GM12878 (cell line): Measurements from ENCODE around the gene NBPF15. TPM values are rescaled to one million over a fixed set of nuclear protein-coding genes. Genes with fewer than 3 reads are reported as not detected.
"Not testable (repeated sequence)": the region's sequence is repeated elsewhere in the genome, so short reads cannot be mapped to it uniquely, and the experiment has no call there.

Experiments
- ATAC-seq: fragments of 200-7000 bp; cut with Tn5 transposase; 3 replicates; pipeline ENCODE4 v1.9.1; 2020; ENCODE audit warnings: mild to moderate bottlenecking, moderate library complexity
- BruUV-seq: library from RNA; stranded (reverse); fragments of 400-500 nt; replicated peaks from 2 replicates; lab custom pipeline; 2021; lab: Mats Ljungman, UMichigan
- CTCF ChIA-PET: fragments of 300-600 bp; sonication (Branson Sonifier 250); formaldehyde crosslinking; extraction: SDS; loops from one replicate; lab custom pipeline; 2021; ENCODE audit warnings: inconsistent platforms; lab: Yijun Ruan, JAX
- POLR2A ChIA-PET: fragments of 350-600 bp; formaldehyde crosslinking; extraction: SDS; loops from one replicate; lab custom pipeline; 2021; ENCODE audit warnings: inconsistent platforms; lab: Charles Lee
- RAD21 ChIA-PET: fragments of 300-600 bp; sonication (Branson Sonifier 250); formaldehyde crosslinking; loops from one replicate; lab custom pipeline; 2023; ENCODE audit warnings: antibody characterized with exemption; ENCODE audit not compliant: unreplicated experiment; lab: Charles Lee
- SMC1A ChIA-PET: fragments of 300-600 bp; sonication (Branson Sonifier 250); formaldehyde crosslinking; loops from one replicate; lab custom pipeline; 2023; ENCODE audit not compliant: unreplicated experiment, uncharacterized antibody; lab: Charles Lee
- DNase-seq: peaks from one replicate; pipeline ENCODE4 v3.0.0-alpha.2; 2011; ENCODE audit warnings: low read depth, low spot score
- FAIRE-seq: peaks from 3 replicates; lab custom pipeline; 2011; peaks lifted over from hg19 to GRCh38; lab: Jason Lieb, UNC
- H2AFZ ChIP-seq: 2 replicates; pipeline ENCODE4 v1.6.0; 2011; ENCODE audit warnings: low read depth, low read length, control low read depth; ENCODE audit not compliant: control insufficient read depth
- H3K27ac ChIP-seq: 2 replicates; pipeline ENCODE4 v1.5.1; 2011; ENCODE audit warnings: control low read depth; ENCODE audit not compliant: control insufficient read depth, insufficient read depth
- H3K27me3 ChIP-seq, 2 experiments: replicated peaks in 1 of 2; 2 replicates each; pipeline versions ENCODE4 v1.6.0 to v1.6.1; 2011; ENCODE audit warnings: low read length in 1 of 2; ENCODE audit not compliant: control insufficient read depth in 2 of 2, insufficient read depth in 2 of 2
- H3K36me3 ChIP-seq, 2 experiments: 2 replicates each; pipeline ENCODE4 v1.5.1; 2011; ENCODE audit warnings: low read length in 1 of 2; ENCODE audit not compliant: control insufficient read depth in 2 of 2, insufficient read depth in 2 of 2
- H3K4me1 ChIP-seq: 2 replicates; pipeline ENCODE4 v1.6.1; 2011; ENCODE audit warnings: mild to moderate bottlenecking, low read length, moderate library complexity, mixed read lengths; ENCODE audit not compliant: control insufficient read depth, insufficient read depth
- H3K4me2 ChIP-seq: 2 replicates; pipeline ENCODE4 v1.6.0; 2011; ENCODE audit warnings: control low read depth; ENCODE audit not compliant: control insufficient read depth, insufficient read depth
- H3K4me3 ChIP-seq: fragments of 200-600 bp; sonication (generic); 2 replicates; pipeline ENCODE4 v1.5.1; 2016
- H3K79me2 ChIP-seq: 2 replicates; pipeline ENCODE4 v1.6.0; 2011; ENCODE audit warnings: low read length; ENCODE audit not compliant: control insufficient read depth, insufficient read depth
- H3K9ac ChIP-seq: 2 replicates; pipeline ENCODE4 v1.8.0; 2011; ENCODE audit warnings: low read length, control low read depth, mixed read lengths; ENCODE audit not compliant: control insufficient read depth, insufficient read depth
- H3K9me3 ChIP-seq: replicated peaks from 3 replicates; pipeline ENCODE4 v1.5.1; 2011; ENCODE audit warnings: mild to moderate bottlenecking, low read length; ENCODE audit not compliant: control insufficient read depth, insufficient read depth
- H4K20me1 ChIP-seq: 2 replicates; pipeline ENCODE4 v1.6.0; 2011; ENCODE audit not compliant: control insufficient read depth, insufficient read depth
- CBFB ChIP-seq: IDR thresholded peaks from 2 replicates; pipeline ENCODE4 v1.6.1; 2016; ENCODE audit warnings: antibody characterized with exemption, low read depth
- CEBPB ChIP-seq, 2 experiments: fragments of 150-350 bp in 1 of 2; IDR thresholded peaks; 2 replicates each; pipeline ENCODE4 v1.6.1; 2012 to 2014; ENCODE audit warnings: low read depth in 2 of 2, low read length in 2 of 2, borderline replicate concordance in 1 of 2, inconsistent platforms in 1 of 2
- CREM ChIP-seq: IDR thresholded peaks from 2 replicates; pipeline ENCODE4 v1.6.1; 2014; ENCODE audit warnings: antibody characterized with exemption, low read depth
- EED ChIP-seq: sonication (generic); IDR thresholded peaks from 2 replicates; pipeline ENCODE4 v1.6.1; 2016; ENCODE audit warnings: antibody characterized with exemption, low read depth
- ESRRA ChIP-seq: IDR thresholded peaks from 2 replicates; pipeline ENCODE4 v1.6.1; 2012; ENCODE audit warnings: mild to moderate bottlenecking, low read length, improper control_type of control experiment
- FOXK2 ChIP-seq: fragments of 450-650 bp; IDR thresholded peaks from 2 replicates; pipeline ENCODE4 v1.6.1; 2017; ENCODE audit warnings: mild to moderate bottlenecking, moderate library complexity
- HDAC6 ChIP-seq: fragments of 200-600 bp; sonication (generic); IDR thresholded peaks from one replicate; pipeline ENCODE4 v1.8.0; 2017; ENCODE audit warnings: antibody characterized with exemption; ENCODE audit not compliant: unreplicated experiment
- IKZF1 ChIP-seq: fragments of 450-650 bp; conservative IDR thresholded peaks from 2 replicates; pipeline ENCODE4 v1.6.1; 2017; ENCODE audit warnings: antibody characterized with exemption, mild to moderate bottlenecking
- KAT2A ChIP-seq: conservative IDR thresholded peaks from 2 replicates; pipeline ENCODE4 v1.6.1; 2011; ENCODE audit warnings: low read depth, low read length; ENCODE audit not compliant: control insufficient read depth
- NBN ChIP-seq: fragments of 450-650 bp; IDR thresholded peaks from 2 replicates; pipeline ENCODE4 v1.6.1; 2016
- PAX8 ChIP-seq: fragments of 450-650 bp; IDR thresholded peaks from 2 replicates; pipeline ENCODE4 v1.6.1; 2017; ENCODE audit warnings: mild to moderate bottlenecking, moderate library complexity
- POU2F2 ChIP-seq: IDR thresholded peaks from 3 replicates; pipeline ENCODE4 v1.6.1; 2011; ENCODE audit warnings: low read depth, mild to moderate bottlenecking, low read length, borderline replicate concordance
- RAD21 ChIP-seq: IDR thresholded peaks from 2 replicates; pipeline ENCODE4 v1.6.1; 2011; ENCODE audit warnings: mild to moderate bottlenecking, low read depth, low read length, moderate library complexity; ENCODE audit not compliant: insufficient read depth
- RAD51 ChIP-seq: fragments of 450-650 bp; IDR thresholded peaks from 2 replicates; pipeline ENCODE4 v1.6.1; 2016; ENCODE audit warnings: moderate library complexity, mild to moderate bottlenecking, inconsistent platforms
- TARDBP ChIP-seq: IDR thresholded peaks from 2 replicates; pipeline ENCODE4 v1.6.1; 2016; ENCODE audit warnings: borderline replicate concordance
- WRNIP1 ChIP-seq: IDR thresholded peaks from 2 replicates; pipeline ENCODE4 v1.6.1; 2011; ENCODE audit warnings: low read depth, low read length, improper control_type of control experiment, borderline replicate concordance
- YY1 ChIP-seq: IDR thresholded peaks from 2 replicates; pipeline ENCODE4 v1.6.1; 2011; ENCODE audit warnings: low read depth, mild to moderate bottlenecking, low read length
- ZNF24 ChIP-seq: fragments of 450-650 bp; IDR thresholded peaks from 2 replicates; pipeline ENCODE4 v1.6.1; 2017; ENCODE audit warnings: antibody characterized with exemption, mild to moderate bottlenecking
- WGBS: methylation state at CpG from one replicate; pipeline ENCODE4 v1.1.6; 2016; ENCODE audit warnings: low lambda C conversion rate; ENCODE audit not compliant: insufficient replicate concordance, insufficient coverage; ENCODE audit errors: missing lambda C conversion rate; 5-methylcytosine and 5-hydroxymethylcytosine counted together
- in situ Hi-C: fragments of 300-500 bp; cut with MboI; formaldehyde crosslinking; loops from 9 replicates; pipeline ENCODE4 v1.14.3; 2018; ENCODE audit warnings: mixed read lengths
- intact Hi-C: fragments of 100-400 bp; cut with micrococcal nuclease; formaldehyde crosslinking; loops from one replicate; pipeline ENCODE4 v1.14.2; 2022; ENCODE audit not compliant: unreplicated experiment
- polyA plus RNA-seq, 11 experiments: library from polyadenylated mRNA; depleted of rRNA in 4 of 11; unstranded in 6 of 11; stranded (reverse) in 5 of 11; fragments of >200 nt; fragmentation: Nextera tagmentation in 4 of 11; fragmentation: Illumina TruSeq in 1 of 11; extraction: Ambion mirVana in 4 of 11; extraction: Trizol in 1 of 11; gene quantifications; 1 replicate in 1 of 11; 2 replicates in 10 of 11; pipeline versions ENCODE4 v1.2.1 to v1.2.3, GENCODE V29; 2011 to 2016; ENCODE audit warnings: inconsistent platforms in 2 of 11, missing spikeins in 2 of 11, low read depth in 1 of 11
- total RNA-seq, 4 experiments: library from RNA; depleted of rRNA in 3 of 4; stranded (reverse); fragments of >200 nt in 3 of 4; fragmentation: Illumina TruSeq in 1 of 4; extraction: Trizol in 1 of 4; gene quantifications; 2 replicates each; pipeline versions ENCODE4 v1.2.1 to v1.2.3, GENCODE V29; 2013 to 2021
- TF ChIP-seq, protein P1 (sequence below): IDR thresholded peaks from 2 replicates; pipeline ENCODE4 v1.6.1; 2011; ENCODE audit warnings: borderline replicate concordance, low read depth, mild to moderate bottlenecking, moderate library complexity, low read length; ENCODE audit not compliant: insufficient read depth, poor library complexity, severe bottlenecking
- TF ChIP-seq, protein P2 (sequence below): IDR thresholded peaks from 2 replicates; pipeline ENCODE4 v1.6.1; 2011; ENCODE audit warnings: mild to moderate bottlenecking, low read depth, low read length, moderate library complexity; ENCODE audit not compliant: insufficient replicate concordance
- TF ChIP-seq, protein P3 (sequence below): IDR thresholded peaks from 2 replicates; pipeline ENCODE4 v1.6.1; 2012; ENCODE audit warnings: low read length, inconsistent platforms

Gene NBPF15
- total and polyA plus RNA-seq, 10 of the 15 experiments (the other 5 are each of a cell fraction or from before 2014, with no cell fraction given): 3.2 to 36.9 (median 17.6) TPM

- intact Hi-C loops, POLR2A ChIA-PET, H4K20me1 ChIP-seq, H3K36me3 ChIP-seq, SMC1A ChIA-PET, H3K9me3 ChIP-seq, H3K4me1 ChIP-seq, RAD21 ChIA-PET, in situ Hi-C loops, FAIRE-seq, H3K79me2 ChIP-seq, H3K4me3 ChIP-seq, H3K27me3 ChIP-seq, CTCF ChIA-PET, H3K27ac ChIP-seq: not testable (repeated sequence)
- peak overlapping the region; percentile 39 for H2AFZ ChIP-seq
- 2% methylated on average over 27 of the region's 41 CpGs for WGBS
- DNase-seq (peak; percentile 98), ATAC-seq (peak; percentile 92)
- peak overlapping the region; percentile 35; the same call in 1 of the 2 replicates for H3K9ac ChIP-seq
- TSS peak; percentile 100 for BruUV-seq
- 0 out of 2 replicates have a peak overlapping the region, but pooled peaks have one; percentile 13 for H3K4me2 ChIP-seq
- TF ChIP-seq ZNF24: peak; percentile 44; the same call in 1 of the 2 replicates
- TF ChIP-seq CEBPB (IDR thresholded peaks at IDR 0.05; ENCODE audit: borderline replicate concordance in 1 of 2, low read depth in 2 of 2, low read length in 2 of 2): peak in 1 of 2 experiments; percentile 95; a peak in 2 of 4 replicates
- TF ChIP-seq, protein P1, sequence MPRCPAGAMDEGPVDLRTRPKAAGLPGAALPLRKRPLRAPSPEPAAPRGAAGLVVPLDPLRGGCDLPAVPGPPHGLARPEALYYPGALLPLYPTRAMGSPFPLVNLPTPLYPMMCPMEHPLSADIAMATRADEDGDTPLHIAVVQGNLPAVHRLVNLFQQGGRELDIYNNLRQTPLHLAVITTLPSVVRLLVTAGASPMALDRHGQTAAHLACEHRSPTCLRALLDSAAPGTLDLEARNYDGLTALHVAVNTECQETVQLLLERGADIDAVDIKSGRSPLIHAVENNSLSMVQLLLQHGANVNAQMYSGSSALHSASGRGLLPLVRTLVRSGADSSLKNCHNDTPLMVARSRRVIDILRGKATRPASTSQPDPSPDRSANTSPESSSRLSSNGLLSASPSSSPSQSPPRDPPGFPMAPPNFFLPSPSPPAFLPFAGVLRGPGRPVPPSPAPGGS: peak; percentile 97
- peak; percentile 63 for TF ChIP-seq KAT2A
- peak; percentile 93 for TF ChIP-seq CREM
- peak; percentile 51; the same call in 1 of the 2 replicates for TF ChIP-seq PAX8
- peak; percentile 64; the same call in 1 of the 2 replicates for TF ChIP-seq FOXK2
- TF ChIP-seq, protein P2, sequence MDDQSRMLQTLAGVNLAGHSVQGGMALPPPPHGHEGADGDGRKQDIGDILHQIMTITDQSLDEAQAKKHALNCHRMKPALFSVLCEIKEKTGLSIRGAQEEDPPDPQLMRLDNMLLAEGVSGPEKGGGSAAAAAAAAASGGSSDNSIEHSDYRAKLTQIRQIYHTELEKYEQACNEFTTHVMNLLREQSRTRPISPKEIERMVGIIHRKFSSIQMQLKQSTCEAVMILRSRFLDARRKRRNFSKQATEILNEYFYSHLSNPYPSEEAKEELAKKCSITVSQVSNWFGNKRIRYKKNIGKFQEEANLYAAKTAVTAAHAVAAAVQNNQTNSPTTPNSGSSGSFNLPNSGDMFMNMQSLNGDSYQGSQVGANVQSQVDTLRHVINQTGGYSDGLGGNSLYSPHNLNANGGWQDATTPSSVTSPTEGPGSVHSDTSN: peak; percentile 88
- peak; percentile 97 for TF ChIP-seq NBN
- TF ChIP-seq ESRRA: 0 out of 2 replicates have a peak, but pooled peaks have one; percentile 22
- TF ChIP-seq YY1: peak; percentile 91
- TF ChIP-seq RAD51: 0 out of 2 replicates have a peak, but pooled peaks have one; percentile 24
- TF ChIP-seq RAD21: peak; percentile 21; the same call in 1 of the 2 replicates
- TF ChIP-seq, protein P3, sequence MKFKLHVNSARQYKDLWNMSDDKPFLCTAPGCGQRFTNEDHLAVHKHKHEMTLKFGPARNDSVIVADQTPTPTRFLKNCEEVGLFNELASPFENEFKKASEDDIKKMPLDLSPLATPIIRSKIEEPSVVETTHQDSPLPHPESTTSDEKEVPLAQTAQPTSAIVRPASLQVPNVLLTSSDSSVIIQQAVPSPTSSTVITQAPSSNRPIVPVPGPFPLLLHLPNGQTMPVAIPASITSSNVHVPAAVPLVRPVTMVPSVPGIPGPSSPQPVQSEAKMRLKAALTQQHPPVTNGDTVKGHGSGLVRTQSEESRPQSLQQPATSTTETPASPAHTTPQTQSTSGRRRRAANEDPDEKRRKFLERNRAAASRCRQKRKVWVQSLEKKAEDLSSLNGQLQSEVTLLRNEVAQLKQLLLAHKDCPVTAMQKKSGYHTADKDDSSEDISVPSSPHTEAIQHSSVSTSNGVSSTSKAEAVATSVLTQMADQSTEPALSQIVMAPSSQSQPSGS: peak; percentile 89
- peak; percentile 99 for TF ChIP-seq POU2F2
- TF ChIP-seq HDAC6: peak; percentile 93
- peak; percentile 83 for TF ChIP-seq EED
- TF ChIP-seq WRNIP1: 0 out of 2 replicates have a peak, but pooled peaks have one; percentile 31
- TF ChIP-seq IKZF1: peak; percentile 80
- peak; percentile 100 for TF ChIP-seq CBFB
- TF ChIP-seq TARDBP: peak; percentile 99
These were observed 48.7 kb downstream of the NBPF15 start for GRCh38 chr1:144412491-144413403.
